Ishikawa (cell line): Measurements from ENCODE around the gene AUTS2.

Source experiments
- CEBPB ChIP-seq: IDR thresholded peaks from 2 replicates; pipeline ENCODE4 v1.6.1; 2012
- CREB1 ChIP-seq: IDR thresholded peaks from 2 replicates; pipeline ENCODE4 v1.6.1; 2012; ENCODE audit warnings: low read depth
- EGR1 ChIP-seq: IDR thresholded peaks from 2 replicates; pipeline ENCODE4 v1.6.1; 2012
- EP300 ChIP-seq: IDR thresholded peaks from 2 replicates; pipeline ENCODE4 v1.6.1; 2012; ENCODE audit warnings: borderline replicate concordance
- FOXM1 ChIP-seq: IDR thresholded peaks from 2 replicates; pipeline ENCODE4 v1.6.1; 2012; ENCODE audit warnings: low read depth, borderline replicate concordance
- MAX ChIP-seq: IDR thresholded peaks from 2 replicates; pipeline ENCODE4 v1.6.1; 2012
- NFIC ChIP-seq: IDR thresholded peaks from 2 replicates; pipeline ENCODE4 v1.6.1; 2012
- RAD21 ChIP-seq: IDR thresholded peaks from 2 replicates; pipeline ENCODE4 v1.6.1; 2012; ENCODE audit warnings: low read depth
- REST ChIP-seq: IDR thresholded peaks from 2 replicates; pipeline ENCODE4 v1.6.1; 2012; ENCODE audit warnings: low read depth, mild to moderate bottlenecking
- TAF1 ChIP-seq: IDR thresholded peaks from 2 replicates; pipeline ENCODE4 v1.6.1; 2012; ENCODE audit warnings: low read depth, mild to moderate bottlenecking
- TCF12 ChIP-seq: IDR thresholded peaks from 2 replicates; pipeline ENCODE4 v1.6.1; 2012; ENCODE audit warnings: low read depth
- TEAD4 ChIP-seq: IDR thresholded peaks from 2 replicates; pipeline ENCODE4 v1.6.1; 2012
- USF1 ChIP-seq: IDR thresholded peaks from 2 replicates; pipeline ENCODE4 v1.6.1; 2012
- YY1 ChIP-seq: IDR thresholded peaks from 2 replicates; pipeline ENCODE4 v1.6.1; 2012; ENCODE audit warnings: low read depth
- ZBTB7A ChIP-seq: IDR thresholded peaks from 2 replicates; pipeline ENCODE4 v1.6.1; 2012; ENCODE audit warnings: low read depth

Gene AUTS2

GRCh38 chr7:69687739-69688433 lies 89.6 kb downstream of the AUTS2 start:
- no peak for TF ChIP-seq RAD21
- no peak for TF ChIP-seq YY1
- no peak for TF ChIP-seq TEAD4
- TF ChIP-seq FOXM1 = no peak

DNA sequence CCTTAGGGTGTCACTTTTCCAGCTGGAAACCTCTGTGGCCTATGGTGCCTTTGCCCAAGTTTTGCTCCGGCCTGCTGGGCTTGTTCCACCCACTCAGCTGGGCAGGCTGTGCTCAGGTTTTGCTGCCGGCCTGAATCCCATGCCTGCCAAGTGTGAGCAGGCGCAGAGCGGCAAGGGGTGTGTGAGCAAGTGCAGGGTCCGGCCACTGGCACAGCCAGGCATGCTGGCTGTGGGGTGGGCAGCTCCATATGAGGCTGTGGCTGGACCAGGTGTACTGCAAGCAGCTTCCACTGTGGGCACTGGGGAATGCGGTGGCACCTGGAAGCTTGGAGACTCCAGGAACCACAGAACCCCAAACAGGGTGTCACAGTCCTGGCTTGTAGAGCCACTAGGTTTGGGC lies 92.1 kb downstream of the AUTS2 start:
- TF ChIP-seq TCF12 (no peak), ZBTB7A (no peak), CEBPB (no peak), FOXM1 (no peak), YY1 (no peak), MAX (no peak), USF1 (no peak), TEAD4 (no peak), CREB1 (no peak), EGR1 (no peak)

DNA sequence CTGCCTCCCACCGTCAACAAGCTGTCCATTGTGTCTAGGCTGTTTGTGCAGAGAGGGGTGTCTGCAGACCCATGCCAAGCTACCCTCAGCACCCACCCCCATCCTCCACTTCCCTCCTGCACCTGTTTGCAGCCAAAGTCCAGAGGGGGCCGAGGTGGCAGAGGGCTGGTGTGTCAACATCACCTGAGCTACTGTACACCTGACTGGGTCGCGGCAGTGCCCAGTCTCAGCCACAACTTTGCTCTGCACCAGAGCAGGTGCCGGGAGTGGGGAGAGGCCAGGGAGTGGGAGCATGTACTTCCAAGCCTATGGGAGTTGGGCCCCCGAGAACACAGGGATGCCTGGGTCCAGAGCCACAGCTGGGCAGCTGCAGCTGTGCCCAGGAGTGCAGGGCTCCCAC lies 93.1 kb downstream of the AUTS2 start:
- TF ChIP-seq EGR1 (no peak), REST (no peak), CREB1 (no peak), NFIC (no peak), USF1 (no peak), EP300 (no peak)

DNA sequence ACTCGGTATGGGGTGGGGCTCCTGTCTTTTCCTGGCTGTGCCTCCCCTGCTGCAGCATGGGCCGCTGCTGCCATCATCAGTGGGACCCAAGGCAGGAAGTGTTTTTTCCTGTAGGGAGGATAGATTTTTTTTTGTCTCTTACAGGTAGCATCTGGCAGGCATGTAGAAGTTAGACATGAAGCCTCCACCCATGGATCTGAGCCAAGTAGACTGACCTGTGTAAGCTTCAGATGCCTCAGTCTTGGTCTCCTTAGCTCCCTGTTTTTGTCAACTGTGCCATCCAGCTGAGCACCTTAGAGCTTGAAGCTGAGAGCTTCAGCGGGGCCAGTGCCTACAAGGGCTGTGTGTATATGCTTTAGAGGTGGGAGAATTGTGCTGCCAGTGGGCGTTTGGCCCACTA lies 93.5 kb downstream of the AUTS2 start:
- TF ChIP-seq CREB1 = no peak
- no peak for TF ChIP-seq MAX
- TF ChIP-seq TCF12 = no peak
- no peak for TF ChIP-seq REST
- TF ChIP-seq TEAD4 = no peak
- no peak for TF ChIP-seq CEBPB
- no peak for TF ChIP-seq FOXM1
- TF ChIP-seq TAF1 = no peak

GRCh38 chr7:69692611-69693010 lies 94.3 kb downstream of the AUTS2 start:
- TF ChIP-seq CEBPB (no peak), YY1 (no peak), EP300 (no peak), TCF12 (no peak), RAD21 (no peak), TEAD4 (no peak), FOXM1 (no peak), USF1 (no peak), ZBTB7A (no peak), EGR1 (no peak), NFIC (no peak), MAX (no peak), TAF1 (no peak), REST (no peak), CREB1 (no peak)
